RKO (cell line): ENCODE data around the gene HSD17B3.
"Not testable (repeated sequence)": the region's sequence is repeated elsewhere in the genome, so short reads cannot be mapped to it uniquely, and the experiment has no call there.

ENCODE experiments used
- DNase-seq: peaks from one replicate; pipeline ENCODE4 v3.0.0-alpha.2; 2016; ENCODE audit warnings: low spot score

Gene HSD17B3

DNA sequence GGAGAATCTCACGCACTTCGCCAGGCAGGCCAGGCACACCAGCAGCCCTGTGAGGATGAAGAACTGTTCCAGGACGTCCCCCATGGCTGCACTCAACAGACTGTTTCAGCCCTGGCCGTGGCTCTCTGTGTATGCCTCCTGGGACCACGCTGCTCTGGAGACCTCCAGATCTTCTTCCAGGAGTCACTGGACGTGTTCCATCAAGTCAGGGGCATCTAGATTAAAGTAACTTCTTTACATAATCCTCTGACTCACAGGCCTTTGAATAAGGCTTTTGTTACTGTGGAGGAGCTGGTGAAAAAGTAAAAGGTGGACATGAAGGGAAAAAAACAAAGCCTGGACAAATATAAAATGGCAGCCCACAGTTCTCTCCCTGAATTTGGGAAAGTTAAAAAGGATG, at the start of gene HSD17B3:
Gene HSD17B3 (minus strand): TSS at position 156 of the 400 bp plus-strand sequence. CDS start 72 bp downstream, at position 84.
- no peak for DNase-seq

DNA sequence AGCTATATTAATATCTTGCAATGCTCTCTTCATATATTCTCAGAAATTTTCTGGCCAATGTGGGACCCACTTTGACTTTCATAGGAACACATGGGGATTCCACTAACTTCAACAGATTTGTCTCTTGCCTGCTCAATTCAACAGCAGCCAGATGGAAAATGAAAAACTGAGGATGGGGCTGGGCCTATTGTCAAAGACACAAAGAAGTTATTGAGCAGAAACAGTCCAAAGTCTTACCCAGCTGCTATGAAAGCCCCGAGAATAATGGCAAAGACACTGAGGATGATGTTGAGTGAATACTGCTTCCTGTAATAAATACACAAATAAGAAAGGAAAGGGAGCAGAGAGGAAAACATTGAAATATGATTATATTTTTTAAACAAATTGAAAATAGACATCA, 48.9 kb upstream of the HSD17B3 start:
- DNase-seq: no peak

DNA sequence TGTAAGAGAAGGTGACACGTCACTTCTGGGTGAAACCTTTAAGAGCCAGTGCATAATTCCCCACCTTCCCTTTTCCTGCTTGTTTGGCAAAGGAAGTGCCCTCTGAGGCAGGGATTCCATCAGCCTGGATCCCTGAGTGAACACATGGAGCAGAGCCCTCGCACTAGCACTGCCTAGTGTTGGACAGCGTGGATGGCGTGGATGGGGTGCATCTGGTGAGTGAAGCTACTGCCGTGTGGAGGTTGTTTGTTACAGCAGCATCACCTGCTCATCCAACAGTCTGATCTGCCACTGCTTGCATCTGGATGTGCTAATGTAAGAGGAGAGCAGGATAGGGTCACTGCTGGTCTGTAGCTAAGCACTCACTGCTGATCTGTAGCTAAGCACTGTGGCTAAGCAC, 46.3 kb upstream of the HSD17B3 start:
- DNase-seq: peak; percentile 12

DNA sequence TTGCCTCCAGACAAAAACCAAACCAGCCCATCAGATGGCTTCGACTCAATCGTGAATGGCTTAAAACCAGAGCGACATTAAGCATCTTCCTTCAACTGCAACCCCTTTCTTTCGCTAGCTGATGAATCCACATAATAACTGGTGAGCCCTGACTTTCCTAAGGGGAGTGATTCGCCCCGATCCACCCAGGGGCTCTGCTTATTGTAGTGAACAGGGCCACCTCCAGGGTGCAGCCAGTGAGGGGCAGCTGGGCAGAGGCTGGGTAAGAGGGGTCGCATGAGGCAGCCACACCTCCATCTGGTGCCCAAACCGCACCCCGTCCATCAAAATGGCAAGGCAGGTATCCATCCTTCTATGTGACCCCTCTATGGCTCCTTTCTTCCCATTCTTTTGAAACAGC, 43.6 kb upstream of the HSD17B3 start:
- no peak for DNase-seq

DNA sequence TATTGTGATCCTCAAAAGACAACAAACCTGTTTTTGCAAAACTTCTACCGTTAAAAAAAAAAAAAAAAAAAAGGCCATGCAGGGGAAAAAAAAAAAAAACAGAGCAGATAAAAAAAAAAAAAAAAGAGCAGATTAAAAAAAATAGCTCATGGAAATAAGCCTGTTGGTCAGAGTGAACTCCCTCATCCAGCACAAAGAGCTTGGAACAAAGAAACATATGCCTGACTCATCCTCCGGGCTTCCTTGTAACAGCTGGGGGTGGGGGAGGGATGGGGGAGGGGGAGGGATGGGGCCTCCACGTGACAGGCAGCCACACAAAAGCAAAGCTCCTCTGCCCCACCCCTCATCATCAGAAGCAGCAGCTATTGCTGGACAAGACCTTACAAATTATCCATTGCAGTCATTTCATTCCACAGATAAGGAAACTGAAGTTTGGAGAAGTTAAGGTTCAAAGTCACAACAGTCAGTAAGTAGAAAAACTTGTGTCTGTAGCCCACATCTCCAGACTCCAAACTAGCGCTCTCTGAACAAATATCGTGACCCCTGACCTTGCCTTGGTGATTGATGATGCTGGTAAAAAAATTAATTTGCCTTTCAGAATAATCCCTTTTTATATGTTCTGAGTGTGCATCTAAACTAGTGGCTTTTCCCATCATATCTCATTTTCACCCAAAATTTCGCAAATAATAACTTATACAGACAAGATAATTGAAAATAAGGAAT, 42.6 kb upstream of the HSD17B3 start:
- peak; percentile 82 for DNase-seq

DNA sequence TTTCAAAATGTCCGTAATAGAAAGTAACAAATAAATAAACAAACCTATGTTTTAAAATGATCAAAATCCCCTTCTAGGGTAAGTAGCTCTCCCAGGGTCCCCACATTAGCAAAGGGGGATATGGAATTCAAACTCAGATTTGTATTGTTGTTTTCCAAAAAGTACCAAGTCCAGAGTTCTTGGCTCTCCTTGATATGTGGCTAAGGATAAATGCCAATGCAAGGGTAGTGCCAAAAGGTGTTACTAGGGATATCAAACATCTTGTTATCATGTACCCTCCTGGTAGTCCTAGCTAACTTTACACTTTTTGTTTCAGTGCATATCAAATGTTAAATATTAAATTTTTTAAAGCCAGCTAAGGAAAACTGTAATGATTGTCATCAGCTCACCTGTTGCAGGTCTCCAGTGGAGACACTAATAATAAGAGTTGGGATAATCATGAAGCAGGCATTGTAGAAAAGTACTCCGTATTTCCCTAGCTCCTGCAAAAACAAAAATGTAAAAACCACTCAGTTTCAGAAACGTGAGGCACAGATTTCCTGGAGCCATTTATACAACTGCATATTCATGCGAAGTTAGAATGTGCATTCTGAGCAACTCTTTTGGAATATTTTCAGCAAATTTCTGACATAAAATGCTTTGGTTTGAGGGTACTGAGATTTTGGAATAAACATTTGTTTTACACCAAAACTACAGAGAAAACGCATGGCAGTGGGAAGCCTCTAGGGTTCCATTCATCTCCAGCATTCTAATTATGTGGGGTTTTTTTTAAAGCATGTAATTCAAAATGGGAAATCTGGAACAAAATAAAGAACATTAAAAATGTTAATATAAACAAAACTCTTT, 41.8 kb upstream of the HSD17B3 start:
- no peak for DNase-seq

DNA sequence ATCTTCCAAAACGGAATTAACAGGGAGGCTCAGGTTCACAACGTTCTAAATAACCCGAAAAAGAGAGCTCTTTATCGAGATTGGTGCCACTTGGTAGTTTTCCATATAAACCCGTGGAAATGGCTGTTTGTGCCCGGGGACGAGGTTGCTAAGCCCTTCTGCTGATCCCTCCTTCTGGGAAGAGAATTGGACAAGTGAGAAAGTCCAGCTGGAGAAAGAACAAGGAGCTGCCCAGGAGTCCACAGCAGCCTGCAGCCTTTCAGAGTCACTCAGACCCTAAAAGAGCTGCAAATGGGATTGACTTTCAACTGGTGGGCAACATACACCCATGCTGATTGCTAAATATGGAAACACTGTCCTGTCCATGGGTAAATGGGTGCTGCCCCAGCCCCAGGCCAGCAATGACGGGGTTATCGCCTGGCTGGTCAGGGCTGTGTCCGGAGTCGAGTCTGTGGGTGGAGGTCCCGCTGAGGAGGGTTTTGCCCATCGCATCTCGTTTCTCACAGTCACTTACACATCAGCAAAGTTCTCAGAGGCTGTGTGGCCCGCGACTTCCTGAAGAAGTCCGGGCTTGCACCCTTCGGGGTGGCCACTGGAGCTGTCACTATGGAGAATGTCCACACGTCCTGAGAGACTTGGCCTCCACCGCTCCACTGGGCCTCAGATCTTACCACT, 40.7 kb upstream of the HSD17B3 start:
- no peak for DNase-seq

DNA sequence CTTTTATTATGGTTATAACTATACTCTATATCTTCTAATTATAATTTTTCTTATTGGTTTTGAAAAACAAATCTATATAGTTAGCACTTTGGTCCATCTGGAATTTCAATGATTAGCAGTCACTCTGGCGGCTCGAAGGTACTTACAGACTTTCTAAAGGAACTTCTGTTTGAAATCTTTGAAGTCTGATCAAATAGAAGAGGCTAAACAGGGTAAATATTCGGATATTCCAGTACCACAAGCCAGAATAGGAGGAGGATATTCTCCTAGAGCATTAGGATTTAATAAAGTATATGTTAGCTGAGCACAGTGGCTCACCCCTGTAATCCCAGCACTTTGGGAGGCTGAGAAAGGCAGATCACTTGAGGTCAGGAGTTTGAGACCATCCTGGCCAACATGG, 38.7 kb upstream of the HSD17B3 start:
- no peak for DNase-seq

DNA sequence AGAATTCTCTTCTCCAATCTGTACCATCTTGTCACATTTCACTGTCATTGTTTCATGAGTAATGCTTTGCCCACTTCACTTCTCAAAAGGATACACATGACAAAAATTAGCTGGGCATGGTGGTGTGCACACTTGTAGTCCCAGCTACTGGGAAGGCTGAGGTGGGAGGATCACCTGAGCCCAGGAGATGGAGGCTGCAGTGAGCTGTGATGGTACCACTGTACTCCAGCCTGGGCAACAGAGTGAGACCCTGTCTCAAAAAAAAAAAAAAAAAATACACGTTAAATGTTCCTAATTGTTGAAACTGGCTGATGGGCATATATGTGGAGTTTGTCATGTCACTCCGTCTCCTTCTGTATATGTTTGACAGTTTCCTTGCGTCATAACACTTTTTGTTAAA, 36.3 kb upstream of the HSD17B3 start:
- no peak for DNase-seq

DNA sequence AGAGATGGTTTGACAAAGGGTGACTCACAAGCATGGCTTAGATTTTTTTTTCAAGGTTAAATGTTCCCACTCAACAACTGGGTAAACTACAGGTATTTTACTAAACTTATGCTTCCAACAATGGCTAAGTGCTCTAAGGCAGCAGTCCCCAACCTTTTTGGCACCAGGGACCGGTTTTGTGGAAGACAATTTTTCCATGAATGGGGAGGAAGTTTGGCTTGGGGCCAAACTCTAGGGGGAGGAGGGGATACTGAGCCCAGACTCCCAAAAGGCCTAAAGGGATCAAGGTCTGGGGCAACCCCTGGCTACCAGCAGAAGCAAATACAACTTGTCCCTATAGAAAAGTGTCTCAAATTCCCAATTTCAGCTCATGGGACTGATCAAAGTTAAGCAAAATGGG, 32.0 kb upstream of the HSD17B3 start:
- DNase-seq: no peak

DNA sequence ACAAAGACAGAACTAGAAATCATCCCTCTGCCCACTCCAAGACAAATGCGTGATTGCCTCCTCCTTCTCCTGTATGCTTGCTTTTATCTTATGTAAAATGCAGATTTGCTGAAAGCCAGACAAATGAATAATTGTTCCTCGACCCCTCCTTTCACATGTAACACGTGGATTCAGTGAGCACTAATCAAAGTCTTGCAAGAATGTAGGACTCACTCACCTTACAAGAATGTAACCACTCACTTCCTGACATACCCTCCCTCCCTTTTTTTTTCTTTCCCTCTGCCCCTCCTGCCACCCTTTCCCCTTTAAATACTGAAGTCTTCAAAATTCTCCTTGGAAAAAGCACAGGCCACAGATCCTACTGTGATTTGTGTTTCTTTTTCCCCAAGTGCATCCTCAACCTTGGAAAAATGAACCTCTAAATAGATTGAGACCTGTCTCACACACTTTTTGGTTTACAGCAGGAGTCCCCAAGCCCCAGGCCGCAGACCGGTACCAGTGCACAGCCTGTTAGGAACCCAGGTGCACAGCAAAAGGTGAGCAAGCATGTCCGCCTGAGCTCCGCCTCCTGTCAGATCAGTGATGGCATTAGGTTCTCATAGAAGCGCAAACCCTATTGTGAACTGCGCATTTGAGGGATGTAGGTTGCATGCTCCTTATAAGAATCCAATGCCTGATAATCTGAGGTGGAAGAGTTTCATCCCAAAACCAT, 29.4 kb upstream of the HSD17B3 start:
- peak; percentile 50 for DNase-seq

DNA sequence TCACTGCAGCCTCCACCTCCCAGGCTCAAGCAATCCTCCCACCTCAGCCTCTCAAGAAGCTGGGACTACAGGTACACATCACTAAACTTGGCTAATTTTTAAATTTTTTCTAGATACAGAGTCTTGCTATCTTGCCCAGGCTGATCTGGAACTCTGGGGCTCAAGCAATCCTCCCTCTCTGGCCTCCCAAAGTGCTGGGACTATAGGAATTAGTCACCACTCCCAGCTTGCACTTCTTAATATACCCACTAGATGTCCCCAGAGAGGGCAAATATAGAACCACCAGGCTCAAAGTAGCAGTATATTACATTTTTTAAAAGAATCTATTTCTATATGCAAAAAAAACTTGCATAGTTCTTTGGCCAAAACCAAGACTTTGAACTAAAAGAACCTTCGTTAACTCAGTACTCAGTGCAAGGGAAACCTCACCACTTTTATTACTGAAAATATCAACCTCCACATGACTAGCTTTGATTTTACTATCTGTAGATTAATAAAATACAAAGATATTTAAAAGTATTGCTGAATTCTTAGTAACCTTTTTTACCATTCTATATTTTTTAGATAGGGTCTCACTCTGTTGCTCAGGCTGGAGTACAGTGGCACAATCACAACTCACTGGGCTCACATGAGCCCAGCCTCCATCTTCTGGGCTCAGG, 25.8 kb upstream of the HSD17B3 start:
- DNase-seq: peak; percentile 78

DNA sequence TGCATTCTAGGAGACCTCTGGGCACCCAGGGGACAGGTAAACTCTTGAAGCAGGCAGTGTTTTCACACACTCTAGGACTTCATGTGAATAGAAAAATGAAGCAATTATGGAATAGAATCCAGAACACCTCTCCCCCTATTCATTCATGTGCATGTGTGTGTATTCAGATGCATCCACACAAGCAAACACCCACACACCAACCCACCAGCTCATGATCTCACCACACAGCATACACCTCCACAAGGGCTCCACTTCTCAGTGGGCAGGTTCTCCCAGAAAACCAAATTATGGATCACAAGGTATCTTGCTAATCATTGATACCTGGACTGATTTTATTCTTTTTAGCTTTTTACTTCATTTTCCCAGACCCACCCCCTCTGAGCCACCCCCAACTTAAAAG, 21.2 kb upstream of the HSD17B3 start:
- no peak for DNase-seq

DNA sequence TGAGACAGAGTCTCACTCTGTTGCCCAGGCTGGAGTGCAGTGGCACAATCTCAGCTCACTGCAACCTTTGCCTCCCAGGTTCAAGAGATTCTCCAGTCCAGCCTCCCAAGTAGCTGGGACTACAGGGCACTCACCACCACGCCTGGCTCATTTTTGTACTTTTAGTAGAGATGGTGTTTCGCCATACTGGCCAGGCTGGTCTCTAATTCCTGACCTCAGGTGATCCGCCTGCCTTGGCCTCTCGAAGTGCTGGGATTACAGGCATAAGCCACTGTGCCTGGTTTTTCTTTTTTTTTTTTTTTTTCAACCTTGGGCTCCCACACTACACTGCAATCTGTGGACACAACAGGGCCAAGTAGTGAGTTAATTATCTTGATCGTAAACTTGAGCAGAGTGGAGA, 20.8 kb upstream of the HSD17B3 start:
- DNase-seq: not testable (repeated sequence)

DNA sequence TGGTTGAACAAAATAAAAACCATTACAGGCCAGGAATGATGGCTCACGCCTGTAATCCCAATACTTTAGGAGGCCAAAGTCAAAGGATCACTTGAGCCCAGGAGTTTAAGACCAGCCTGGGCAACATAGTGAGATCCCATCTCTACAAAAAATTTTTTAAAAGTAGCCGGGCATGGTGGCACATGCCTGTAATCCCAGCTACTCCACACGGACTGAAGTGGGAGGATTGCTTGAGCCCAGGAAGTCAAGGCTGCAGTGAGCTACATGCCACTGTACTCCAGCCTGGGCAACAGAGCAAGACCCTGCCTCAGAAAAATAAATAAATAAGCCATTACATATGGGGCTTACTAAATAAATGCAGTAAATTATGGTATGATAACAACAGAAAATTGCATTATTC, 20.2 kb upstream of the HSD17B3 start:
- not testable (repeated sequence) for DNase-seq

DNA sequence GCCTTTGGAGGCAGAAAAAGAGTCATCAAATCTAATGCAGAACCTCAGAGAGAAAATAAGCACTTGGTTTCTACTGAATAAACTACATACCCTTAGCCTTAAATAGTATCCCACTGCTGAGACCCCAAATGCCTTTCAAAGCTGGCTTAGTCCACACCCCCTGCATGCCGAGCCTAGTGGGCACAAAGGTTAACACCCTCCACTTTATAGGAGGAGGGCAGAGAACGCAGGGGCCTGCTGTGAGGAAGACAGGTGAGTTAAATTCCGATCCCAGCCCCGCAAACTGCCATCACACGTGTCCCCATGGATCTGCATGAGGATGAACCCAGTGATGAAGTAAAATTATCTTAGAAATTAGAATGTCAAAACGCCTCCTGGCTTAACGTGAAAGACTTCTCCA, 19.5 kb upstream of the HSD17B3 start:
- no peak for DNase-seq

DNA sequence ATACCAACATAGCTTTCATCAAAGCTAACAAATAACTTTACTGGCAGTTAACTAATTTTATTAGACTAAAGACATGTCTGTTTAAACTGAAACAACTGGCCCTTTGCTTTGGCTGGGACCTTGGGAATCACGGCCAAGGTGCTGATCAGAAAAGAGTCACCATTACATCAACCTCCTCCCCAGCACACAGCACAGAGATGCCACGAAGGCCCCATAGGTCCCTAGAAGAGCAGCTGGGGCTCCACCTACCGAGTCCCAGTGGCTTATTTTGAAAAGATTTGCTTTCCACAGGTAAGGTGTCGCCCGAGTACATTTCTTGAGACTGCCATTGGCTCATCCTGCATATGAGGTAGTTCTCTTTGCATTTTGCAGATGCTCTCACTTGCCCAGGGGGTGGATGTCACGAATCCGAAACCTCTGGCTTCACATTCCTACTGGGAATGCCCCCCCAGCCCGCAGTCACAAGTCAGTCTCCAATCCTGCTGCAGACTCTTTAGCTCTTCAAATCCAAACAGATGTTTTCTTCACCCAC, 18.8 kb upstream of the HSD17B3 start:
- DNase-seq: no peak

DNA sequence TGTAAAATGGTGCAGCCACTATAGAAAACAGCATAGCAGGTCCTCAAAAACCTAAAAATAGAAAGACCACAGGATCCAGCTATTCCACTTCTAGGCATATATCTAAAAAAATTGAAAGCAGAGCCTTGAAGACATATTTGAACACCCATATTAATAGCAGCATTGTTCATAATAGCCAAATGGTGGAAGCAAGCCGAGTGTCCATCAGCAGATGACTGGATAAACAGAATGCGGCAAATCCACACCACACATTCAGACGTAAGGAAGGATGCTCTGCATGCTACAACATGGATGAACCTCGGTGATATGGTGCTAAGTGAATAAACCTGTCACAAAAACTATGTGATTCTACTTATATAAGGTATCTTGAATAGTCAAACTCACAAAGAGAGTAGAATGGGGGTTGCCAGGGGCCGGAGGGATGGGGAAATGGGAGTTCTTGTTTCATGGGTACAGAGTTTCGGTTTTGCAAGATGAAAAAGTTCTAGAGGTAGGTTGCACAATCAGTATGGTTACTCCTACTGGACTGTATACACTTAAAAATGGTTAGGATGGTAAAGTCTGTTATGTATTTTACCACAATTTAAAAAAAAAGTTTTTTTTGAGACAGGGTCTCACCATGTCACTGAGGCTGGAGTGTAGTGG, 17.1 kb upstream of the HSD17B3 start:
- DNase-seq: no peak

DNA sequence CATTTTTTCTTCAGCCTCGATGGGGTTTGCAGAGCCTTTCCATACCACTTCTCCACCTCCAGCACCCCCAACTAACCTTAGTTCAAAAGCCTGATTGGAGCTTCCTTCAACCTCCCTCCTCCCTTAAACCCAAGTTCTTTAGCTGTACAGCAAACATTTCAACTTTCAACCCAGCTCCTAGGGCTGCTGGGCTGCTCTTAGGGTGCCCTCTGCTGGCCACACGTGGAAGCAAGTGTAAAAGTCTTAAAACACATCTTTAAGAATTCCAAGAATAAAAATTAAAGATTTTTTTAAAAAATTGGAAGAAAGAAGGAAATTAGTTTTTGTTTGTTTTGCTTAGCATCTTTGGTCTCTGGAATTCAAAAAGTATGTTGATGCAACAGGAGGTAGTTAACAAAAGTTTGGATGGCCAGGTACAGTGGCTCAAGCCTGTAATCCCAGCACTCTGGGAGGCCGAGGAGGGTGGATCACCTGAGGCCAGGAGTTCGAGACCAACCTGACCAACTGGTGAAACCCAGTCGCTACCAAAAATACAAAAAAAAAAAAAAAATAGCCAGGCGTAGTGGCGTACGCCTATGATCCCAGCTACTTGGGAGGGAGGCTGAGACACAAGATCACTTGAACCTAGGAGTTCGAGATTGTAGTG, 15.5 kb upstream of the HSD17B3 start:
- DNase-seq: peak; percentile 67

DNA sequence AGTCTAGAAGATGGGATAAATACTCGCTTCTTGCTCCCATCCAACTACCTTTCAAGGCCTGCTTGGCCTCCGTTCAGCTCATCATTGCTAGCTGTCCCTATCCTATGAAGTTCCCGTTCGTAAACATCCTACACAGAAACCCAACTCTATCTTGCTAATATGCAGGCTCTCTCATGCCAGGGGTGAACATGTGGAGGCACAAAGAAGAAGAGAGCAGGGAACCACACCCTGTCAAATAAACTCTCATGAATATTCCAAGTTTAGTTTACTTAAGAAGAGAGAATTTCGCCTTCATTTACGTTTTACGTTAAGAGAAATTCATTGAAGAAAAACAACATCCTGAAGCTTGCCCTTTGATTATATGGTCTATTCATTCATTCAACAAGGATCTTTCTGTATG, 7.9 kb upstream of the HSD17B3 start:
- no peak for DNase-seq
